Right lobe of liver (tissue), 6 donors: Measurements from ENCODE around the gene GCAT. TPM values are rescaled to one million over a fixed set of nuclear protein-coding genes. Genes with fewer than 3 reads are reported as not detected.

Experiments used
- ATAC-seq, 4 donors: fragments of 200-7000 bp; cut with Tn5 transposase; one replicate each; pipeline ENCODE4 v1.9.1; 2020; ENCODE audit warnings: mild to moderate bottlenecking in 4 of 4, moderate library complexity in 4 of 4
- DNase-seq, 3 donors: peaks; one replicate each; pipeline ENCODE4 v3.0.0-alpha.2; 2020
- H3K27ac ChIP-seq, 3 donors: fragments of 200-600 bp; one replicate each; pipeline ENCODE4 v1.8.0; 2022
- H3K27me3 ChIP-seq, 2 donors: fragments of 200-600 bp; one replicate each; pipeline ENCODE4 v1.8.0; 2022
- H3K36me3 ChIP-seq, 4 donors: fragments of 200-600 bp; sonication (generic) in 1 of 4; one replicate each; pipeline versions ENCODE4 v1.5.1 to v1.8.0; 2017 to 2022; ENCODE audit warnings: control low read depth in 1 of 4
- H3K4me1 ChIP-seq, 4 donors: fragments of 200-600 bp; sonication (generic) in 1 of 4; one replicate each; pipeline versions ENCODE4 v1.5.1 to v1.8.0; 2017 to 2022; ENCODE audit warnings: control low read depth in 1 of 4
- H3K4me3 ChIP-seq, 3 donors: fragments of 200-600 bp; one replicate each; pipeline ENCODE4 v1.8.0; 2022
- H3K9me3 ChIP-seq, 4 donors: fragments of 200-600 bp; sonication (generic) in 1 of 4; one replicate each; pipeline versions ENCODE4 v1.5.1 to v1.8.0; 2017 to 2022; ENCODE audit warnings: control low read depth in 1 of 4
- CTCF ChIP-seq, 4 donors: fragments of 200-600 bp in 3 of 4; fragments of 450-650 bp in 1 of 4; IDR thresholded peaks; one replicate each; pipeline versions ENCODE4 v1.5.1 to v1.8.0; 2016 to 2022; ENCODE audit warnings: antibody characterized with exemption in 4 of 4, mild to moderate bottlenecking in 2 of 4
- POLR2A ChIP-seq: fragments of 450-650 bp; IDR thresholded peaks from one replicate; pipeline ENCODE4 v1.6.1; 2017; ENCODE audit warnings: antibody characterized with exemption, mild to moderate bottlenecking
- WGBS: methylation state at CpG from one replicate; pipeline ENCODE4 v1.1.6; 2018; ENCODE audit warnings: low coverage, low lambda C conversion rate; ENCODE audit not compliant: insufficient coverage; ENCODE audit errors: missing lambda C conversion rate; 5-methylcytosine and 5-hydroxymethylcytosine counted together
- intact Hi-C, 2 donors: fragments of 100-400 bp; cut with DNase I; formaldehyde crosslinking; loops; one replicate each; pipeline versions ENCODE4 v1.11.2 to v1.14.1; 2022
- total RNA-seq, 6 experiments: library from RNA; depleted of rRNA in 2 of 6; stranded (reverse); fragments of >200 nt in 2 of 6; fragmentation: NEBNext Ultra II Directional in 3 of 6; extraction: Animal tissue kit (Norgen Biotek cat#: 25700) in 3 of 6; gene quantifications; one replicate each; pipeline versions ENCODE4 v1.1.0 to v1.2.4, GENCODE V29; 2016 to 2023
- donor health status: DM: no; HTN: yes; CAD: no.
- donor health status: DM: no; HTN: no; CAD: no.
- donor health status: DM: no; HTN: no; CAD: no.
- donor health status: DM: no; HTN: yes; CAD: no.
- donor health status: DM: no; HTN: yes; CAD: no.

Gene GCAT
- total RNA-seq, 6 experiments from 2014 or later, result 21.9 to 43.0 (median 29.8) TPM

- Histone ChIP-seq H3K27ac (peak overlapping the region; percentile 72 to 87 (median 83)), H3K27me3 (no peaks in the 10 kb centered on the region), H3K9me3 (no peaks in the 10 kb centered on the region), H3K4me3 (peak overlapping the region; percentile 40 to 84 (median 63)), H3K4me1 (peaks cover 0 to 29% (median 10%) of the 10 kb centered on the region in 4 donors), H3K36me3 (no peaks in the 10 kb centered on the region)
- intact Hi-C loops, result no loop called here
- ATAC-seq (no peak), DNase-seq (no peak)
- WGBS, result 10% methylated on average over 8 of the region's 29 CpGs
- TF ChIP-seq CTCF (IDR thresholded peaks at IDR 0.05) (no peak), POLR2A (no peak)
Observed at GRCh38 chr22:37804352-37804880, 3.3 kb upstream of the GCAT start.

GRCh38 chr22:37804881-37805809, 2.6 kb upstream of the GCAT start:
- no peaks in the 10 kb centered on the region for H3K9me3 ChIP-seq
- 9% methylated on average over 14 of the region's 87 CpGs for WGBS
- peak; percentile 50 to 63 (median 58) for ATAC-seq
- H3K4me3 ChIP-seq, result peak overlapping the region; percentile 40 to 84 (median 63)
- no peaks in the 10 kb centered on the region for H3K36me3 ChIP-seq
- intact Hi-C loops, result no loop called here
- H3K27ac ChIP-seq, result peak overlapping the region; percentile 72 to 87 (median 83)
- H3K27me3 ChIP-seq, result no peaks in the 10 kb centered on the region
- H3K4me1 ChIP-seq, result peaks cover 0 to 36% (median 10%) of the 10 kb centered on the region in 4 donors
- TF ChIP-seq POLR2A (peak; percentile 93), CTCF (IDR thresholded peaks at IDR 0.05) (no peak)
- peak; percentile 91 to 93 (median 92) for DNase-seq

- intact Hi-C loops, result no loop called here
- Histone ChIP-seq H3K27ac (peak overlapping the region; percentile 72 to 87 (median 83)), H3K27me3 (no peaks in the 10 kb centered on the region), H3K36me3 (no peaks in the 10 kb centered on the region), H3K4me3 (peak overlapping the region; percentile 40 to 84 (median 63)), H3K4me1 (peaks cover 0 to 36% (median 10%) of the 10 kb centered on the region in 4 donors), H3K9me3 (no peaks in the 10 kb centered on the region)
- ATAC-seq (no peak), DNase-seq (no peak)
- TF ChIP-seq CTCF (IDR thresholded peaks at IDR 0.05) (no peak), POLR2A (no peak)
- WGBS, result 18% methylated on average over 10 of the region's 10 CpGs
Observed at GRCh38 chr22:37805810-37806277, 1.9 kb upstream of the GCAT start.

- ATAC-seq, result no peak
- H3K9me3 ChIP-seq, result no peaks in the 10 kb centered on the region
- TF ChIP-seq CTCF (IDR thresholded peaks at IDR 0.05), result no peak
- TF ChIP-seq POLR2A, result no peak
- 0% methylated on average over 18 of the region's 19 CpGs for WGBS
- H3K4me3 ChIP-seq, result peak overlapping the region; percentile 40 to 84 (median 63)
- H3K27me3 ChIP-seq, result no peaks in the 10 kb centered on the region
- H3K27ac ChIP-seq, result peak overlapping the region in 2 of 3 donors; percentile 31 to 64
- no peaks in the 10 kb centered on the region for H3K36me3 ChIP-seq
- intact Hi-C loops, result no loop called here
- DNase-seq, result peak in 1 of 3 donors; percentile 40
- peaks cover 0 to 36% (median 10%) of the 10 kb centered on the region in 4 donors for H3K4me1 ChIP-seq
Observed at GRCh38 chr22:37806409-37807333, 1.1 kb upstream of the GCAT start.
